HepG2 (cell line): Measurements from ENCODE around the gene LST1. TPM values are rescaled to one million over a fixed set of nuclear protein-coding genes. Genes with fewer than 3 reads are reported as not detected.
A peak's percentile ranks its signal among the peaks of the same experiment; 100 is the strongest.

ENCODE experiments used
- ATAC-seq: fragments of 200-7000 bp; cut with Tn5 transposase; 3 replicates; pipeline ENCODE4 v1.9.1; 2020; ENCODE audit warnings: mild to moderate bottlenecking, moderate library complexity
- BruUV-seq: library from RNA; stranded (reverse); fragments of 400-500 nt; replicated peaks from 2 replicates; lab custom pipeline; 2021; lab: Mats Ljungman, UMichigan
- CTCF ChIA-PET: fragments of 300-600 bp; formaldehyde crosslinking; extraction: SDS; loops from one replicate; lab custom pipeline; 2021; ENCODE audit warnings: low total read pairs, inconsistent platforms, low intra/inter-chr PET ratio; lab: Yijun Ruan, JAX
- POLR2A ChIA-PET: fragments of 350-600 bp; sonication (Branson Sonifier 250); formaldehyde crosslinking; loops from one replicate; lab custom pipeline; 2020; ENCODE audit warnings: antibody characterized with exemption, inconsistent platforms; lab: Yijun Ruan, JAX
- DNase-seq: peaks from one replicate; pipeline ENCODE4 v3.0.0-alpha.2; 2015; ENCODE audit warnings: low spot score
- FAIRE-seq: peaks from 3 replicates; lab custom pipeline; 2011; peaks lifted over from hg19 to GRCh38; lab: Jason Lieb, UNC
- H2AFZ ChIP-seq: one replicate; pipeline ENCODE4 v1.6.1; 2011; ENCODE audit warnings: low read length, inconsistent platforms
- H3K27ac ChIP-seq: fragments of 300-600 bp; 3 replicates; pipeline ENCODE4 v1.8.0; 2011; ENCODE audit warnings: mixed run types, mild to moderate bottlenecking, mixed read lengths, low read length, inconsistent platforms; ENCODE audit not compliant: insufficient read depth; ENCODE audit errors: extremely low read length
- H3K27me3 ChIP-seq, 2 experiments: fragments of 200-600 bp in 1 of 2; 2 replicates in 1 of 2; 3 replicates in 1 of 2; pipeline versions ENCODE4 v1.6.0 to v1.8.0; 2011; ENCODE audit warnings: low read length in 2 of 2, mild to moderate bottlenecking in 2 of 2, moderate library complexity in 2 of 2, inconsistent platforms in 1 of 2; ENCODE audit not compliant: insufficient read depth in 2 of 2, control insufficient read depth in 1 of 2
- H3K36me3 ChIP-seq, 2 experiments: fragments of 200-600 bp in 1 of 2; replicated peaks in 1 of 2; 2 replicates in 1 of 2; 3 replicates in 1 of 2; pipeline versions ENCODE4 v1.5.1 to v1.8.0; 2011; ENCODE audit warnings: low read length in 2 of 2, inconsistent platforms in 1 of 2; ENCODE audit not compliant: insufficient read depth in 2 of 2, control insufficient read depth in 1 of 2
- H3K4me1 ChIP-seq: 2 replicates; pipeline ENCODE4 v1.5.1; 2012; ENCODE audit warnings: low read length, inconsistent platforms; ENCODE audit not compliant: insufficient read depth
- H3K4me2 ChIP-seq: 2 replicates; pipeline ENCODE4 v1.6.0; 2011; ENCODE audit warnings: low read depth, low read length, inconsistent platforms
- H3K4me3 ChIP-seq, 3 experiments: fragments of 200-600 bp in 1 of 3; sonication (generic), shearing (Covaris generic) in 1 of 3; replicated peaks in 1 of 3; 2 replicates each; pipeline ENCODE4 v1.5.1; 2011 to 2016; ENCODE audit warnings: low read length in 3 of 3, inconsistent platforms in 2 of 3, low read depth in 2 of 3, mild to moderate bottlenecking in 2 of 3, control low read depth in 1 of 3, mixed read lengths in 1 of 3; ENCODE audit not compliant: insufficient read depth in 1 of 3
- H3K79me2 ChIP-seq: one replicate; pipeline ENCODE4 v1.6.1; 2011; ENCODE audit warnings: low read length, inconsistent platforms; ENCODE audit not compliant: insufficient read depth
- H3K9ac ChIP-seq: 2 replicates; pipeline ENCODE4 v1.6.0; 2011; ENCODE audit warnings: mild to moderate bottlenecking, low read depth, low read length, inconsistent platforms; ENCODE audit not compliant: insufficient read depth
- H3K9me3 ChIP-seq: 2 replicates; pipeline ENCODE4 v1.5.1; 2012; ENCODE audit warnings: mild to moderate bottlenecking, low read length
- H4K20me1 ChIP-seq: 2 replicates; pipeline ENCODE4 v1.6.0; 2011; ENCODE audit warnings: inconsistent platforms, mild to moderate bottlenecking, low read length, moderate library complexity; ENCODE audit not compliant: insufficient read depth
- CCAR2 ChIP-seq: fragments of 200-400 bp; formaldehyde crosslinking; optimal IDR thresholded peaks from 2 replicates; pipeline ENCODE3; 2018; ENCODE audit warnings: low read depth, mild to moderate bottlenecking, low read length, moderate library complexity
- NR2F6 ChIP-seq, 2 experiments: IDR thresholded peaks; 2 replicates each; pipeline ENCODE4 v1.6.1; 2016; ENCODE audit warnings: antibody characterized with exemption in 1 of 2, mild to moderate bottlenecking in 1 of 2
- PHF20 ChIP-seq: sonication (generic); formaldehyde crosslinking; IDR thresholded peaks from 2 replicates; pipeline ENCODE4 v1.5.0; 2020; ENCODE audit warnings: mild to moderate bottlenecking, missing genetic modification reagents
- PITX1 ChIP-seq: sonication (generic); formaldehyde crosslinking; IDR thresholded peaks from 2 replicates; pipeline ENCODE4 v1.5.1; 2020; ENCODE audit warnings: mild to moderate bottlenecking, missing genetic modification reagents
- ZNF263 ChIP-seq: sonication (generic); formaldehyde crosslinking; IDR thresholded peaks from 2 replicates; pipeline ENCODE4 v1.4.0; 2020; ENCODE audit warnings: missing genetic modification reagents
- ZNF44 ChIP-seq: sonication (generic); formaldehyde crosslinking; IDR thresholded peaks from 2 replicates; pipeline ENCODE4 v1.5.1; 2020; ENCODE audit warnings: mild to moderate bottlenecking, missing genetic modification reagents
- ZNF451 ChIP-seq: sonication (generic); formaldehyde crosslinking; IDR thresholded peaks from 2 replicates; pipeline ENCODE4 v1.5.0; 2020; ENCODE audit warnings: mild to moderate bottlenecking, missing genetic modification reagents
- ZNF547 ChIP-seq: sonication (generic); formaldehyde crosslinking; IDR thresholded peaks from 2 replicates; pipeline ENCODE4 v1.5.1; 2020; ENCODE audit warnings: mild to moderate bottlenecking, missing genetic modification reagents
- ZNF615 ChIP-seq: sonication (generic); formaldehyde crosslinking; IDR thresholded peaks from 2 replicates; pipeline ENCODE4 v1.5.0; 2020; ENCODE audit warnings: mild to moderate bottlenecking, missing genetic modification reagents, borderline replicate concordance
- ZNF678 ChIP-seq: sonication (generic); formaldehyde crosslinking; IDR thresholded peaks from 2 replicates; pipeline ENCODE4 v1.4.0; 2020; ENCODE audit warnings: mild to moderate bottlenecking, missing genetic modification reagents
- ZNF749 ChIP-seq: sonication (generic); formaldehyde crosslinking; IDR thresholded peaks from 2 replicates; pipeline ENCODE4 v1.8.0; 2022; ENCODE audit warnings: mild to moderate bottlenecking, missing genetic modification reagents, moderate library complexity, borderline replicate concordance
- WGBS: methylation state at CpG from one replicate; pipeline ENCODE4 v1.1.6; 2017; ENCODE audit warnings: low lambda C conversion rate; 5-methylcytosine and 5-hydroxymethylcytosine counted together
- in situ Hi-C: cut with HindIII; loops from 2 replicates; pipeline ENCODE4 v1.10.0; 2017; ENCODE audit warnings: low pct_unique_long_range_greater_than_20kb; ENCODE audit not compliant: extremely low pct_ligation_motif_present
- intact Hi-C: fragments of 100-400 bp; cut with micrococcal nuclease; formaldehyde crosslinking; loops from one replicate; pipeline ENCODE4 v1.10.0; 2022; ENCODE audit not compliant: unreplicated experiment
- polyA plus RNA-seq, 8 experiments: library from polyadenylated mRNA; depleted of rRNA in 3 of 8; stranded (reverse) in 7 of 8; unstranded in 1 of 8; fragments of >200 nt; fragmentation: Illumina TruSeq in 4 of 8; extraction: Trizol in 4 of 8; gene quantifications; 2 replicates each; pipeline versions ENCODE4 v1.2.1 to v1.2.3, GENCODE V29; 2011 to 2016; ENCODE audit warnings: low read depth in 4 of 8, missing spikeins in 1 of 8, mixed read lengths in 1 of 8; ENCODE audit not compliant: insufficient read depth in 1 of 8
- total RNA-seq, 5 experiments: library from RNA; depleted of rRNA; stranded (reverse); fragments of >200 nt; fragmentation: Illumina TruSeq; extraction: Trizol; gene quantifications; 2 replicates each; pipeline ENCODE4 v1.2.3, GENCODE V29; 2016; ENCODE audit warnings: low read depth in 1 of 5
- TF ChIP-seq, protein P1 (sequence below): IDR thresholded peaks from 2 replicates; pipeline ENCODE4 v1.6.1; 2016; ENCODE audit warnings: low read depth, missing genetic modification reagents, missing compliant biosample characterization

Gene LST1
- total and polyA plus RNA-seq, 2 of the 13 experiments (the other 11 are each of a cell fraction or from before 2014, with no cell fraction given): not detected

DNA sequence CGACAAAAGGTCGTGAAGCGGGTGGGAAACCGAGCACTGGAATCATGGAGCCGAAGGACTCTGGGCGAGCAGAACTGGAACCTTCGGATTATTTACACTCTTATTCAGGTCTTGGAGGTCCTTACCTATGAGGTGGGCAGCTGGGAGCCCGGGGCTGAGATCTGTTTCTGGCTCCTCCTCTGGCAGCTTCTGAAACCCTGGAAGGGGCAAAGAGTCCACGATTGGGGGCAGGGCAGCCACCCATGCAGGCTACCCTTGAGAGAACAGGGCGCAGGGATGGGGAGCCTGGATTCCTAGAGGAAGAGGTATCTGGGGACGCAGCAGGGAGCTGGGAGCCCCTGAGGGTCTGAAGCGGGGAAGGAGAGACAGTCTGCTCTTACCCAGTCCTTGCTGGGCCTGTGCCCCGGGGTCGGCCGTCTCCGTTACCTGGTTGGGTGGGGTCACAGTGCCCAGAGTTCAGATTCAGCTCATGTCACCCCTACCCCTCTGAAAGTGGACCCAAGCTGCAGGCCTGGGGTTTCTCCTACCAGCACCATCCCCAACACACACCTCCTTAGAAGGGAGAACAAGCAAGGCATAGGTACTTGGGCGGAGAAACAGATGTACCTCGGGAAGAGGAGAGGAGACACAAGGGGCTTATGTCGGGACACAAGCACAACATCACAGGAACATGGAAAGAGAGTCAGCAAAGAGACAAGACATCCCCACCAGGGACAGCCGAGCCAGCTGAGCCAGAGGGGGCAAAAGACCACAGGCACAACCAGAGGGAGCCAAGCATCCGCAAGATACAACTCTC lies 4.4 kb upstream of the LST1 start (continued):
- TF ChIP-seq PHF20 (CRISPR knock-in tag) (0 out of 2 replicates have a peak, but pooled peaks have one; percentile 12), NR2F6 (IDR thresholded peaks at IDR 0.05) (0 out of 2 replicates have a peak, but pooled peaks have one; percentile 7), NR2F6 (CRISPR knock-in tag; IDR thresholded peaks at IDR 0.05) (no peak), ZNF44 (CRISPR knock-in tag) (no peak), CCAR2 (no peak)
- TF ChIP-seq, protein P1, sequence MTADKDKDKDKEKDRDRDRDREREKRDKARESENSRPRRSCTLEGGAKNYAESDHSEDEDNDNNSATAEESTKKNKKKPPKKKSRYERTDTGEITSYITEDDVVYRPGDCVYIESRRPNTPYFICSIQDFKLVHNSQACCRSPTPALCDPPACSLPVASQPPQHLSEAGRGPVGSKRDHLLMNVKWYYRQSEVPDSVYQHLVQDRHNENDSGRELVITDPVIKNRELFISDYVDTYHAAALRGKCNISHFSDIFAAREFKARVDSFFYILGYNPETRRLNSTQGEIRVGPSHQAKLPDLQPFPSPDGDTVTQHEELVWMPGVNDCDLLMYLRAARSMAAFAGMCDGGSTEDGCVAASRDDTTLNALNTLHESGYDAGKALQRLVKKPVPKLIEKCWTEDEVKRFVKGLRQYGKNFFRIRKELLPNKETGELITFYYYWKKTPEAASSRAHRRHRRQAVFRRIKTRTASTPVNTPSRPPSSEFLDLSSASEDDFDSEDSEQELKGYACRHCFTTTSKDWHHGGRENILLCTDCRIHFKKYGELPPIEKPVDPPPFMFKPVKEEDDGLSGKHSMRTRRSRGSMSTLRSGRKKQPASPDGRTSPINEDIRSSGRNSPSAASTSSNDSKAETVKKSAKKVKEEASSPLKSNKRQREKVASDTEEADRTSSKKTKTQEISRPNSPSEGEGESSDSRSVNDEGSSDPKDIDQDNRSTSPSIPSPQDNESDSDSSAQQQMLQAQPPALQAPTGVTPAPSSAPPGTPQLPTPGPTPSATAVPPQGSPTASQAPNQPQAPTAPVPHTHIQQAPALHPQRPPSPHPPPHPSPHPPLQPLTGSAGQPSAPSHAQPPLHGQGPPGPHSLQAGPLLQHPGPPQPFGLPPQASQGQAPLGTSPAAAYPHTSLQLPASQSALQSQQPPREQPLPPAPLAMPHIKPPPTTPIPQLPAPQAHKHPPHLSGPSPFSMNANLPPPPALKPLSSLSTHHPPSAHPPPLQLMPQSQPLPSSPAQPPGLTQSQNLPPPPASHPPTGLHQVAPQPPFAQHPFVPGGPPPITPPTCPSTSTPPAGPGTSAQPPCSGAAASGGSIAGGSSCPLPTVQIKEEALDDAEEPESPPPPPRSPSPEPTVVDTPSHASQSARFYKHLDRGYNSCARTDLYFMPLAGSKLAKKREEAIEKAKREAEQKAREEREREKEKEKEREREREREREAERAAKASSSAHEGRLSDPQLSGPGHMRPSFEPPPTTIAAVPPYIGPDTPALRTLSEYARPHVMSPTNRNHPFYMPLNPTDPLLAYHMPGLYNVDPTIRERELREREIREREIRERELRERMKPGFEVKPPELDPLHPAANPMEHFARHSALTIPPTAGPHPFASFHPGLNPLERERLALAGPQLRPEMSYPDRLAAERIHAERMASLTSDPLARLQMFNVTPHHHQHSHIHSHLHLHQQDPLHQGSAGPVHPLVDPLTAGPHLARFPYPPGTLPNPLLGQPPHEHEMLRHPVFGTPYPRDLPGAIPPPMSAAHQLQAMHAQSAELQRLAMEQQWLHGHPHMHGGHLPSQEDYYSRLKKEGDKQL (CRISPR knock-in tag): no peak

DNA sequence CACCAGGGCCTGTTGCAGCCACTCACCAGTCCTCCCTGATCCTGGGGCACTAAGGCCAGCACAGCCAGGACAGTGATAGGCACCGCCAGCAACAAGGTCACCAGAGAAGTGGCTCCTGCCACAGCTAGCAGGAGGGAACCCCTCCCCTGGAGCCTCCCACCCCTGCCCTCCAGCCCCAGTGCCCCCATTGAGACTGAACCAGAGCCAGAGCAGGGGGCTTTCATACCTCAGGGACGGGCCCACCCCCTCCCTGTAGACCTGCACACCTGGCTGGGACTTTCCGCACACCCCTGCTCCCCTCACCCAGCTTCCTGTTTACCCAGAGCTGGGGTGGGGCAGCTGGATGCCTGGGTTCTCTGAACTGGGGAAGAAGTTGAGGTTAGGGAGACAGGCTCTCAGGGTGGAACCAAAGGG lies 3.8 kb upstream of the LST1 start, which contains the start of gene LTB:
Gene LTB, minus strand, starts transcription at position 195 of the 414 bp plus-strand sequence. Its CDS starts 7 bp downstream, at position 188.
- 28% methylated on average over 3 of the region's 3 CpGs for WGBS
- no peak for FAIRE-seq
- ATAC-seq: peak; percentile 53
- H3K4me1 ChIP-seq: peaks cover 25% of the 10 kb centered on the region
- H3K27ac ChIP-seq: no peak within 1 kb of the TSS
- H3K27me3 ChIP-seq: peaks cover 7 to 64% of the 10 kb centered on the region in 2 experiments; a peak in 4 of 5 replicates
- H3K9ac ChIP-seq: peak within 1 kb of the TSS; percentile 65
- no TSS peak for BruUV-seq
- H2AFZ ChIP-seq: peak within 1 kb of the TSS; percentile 64
- H3K4me3 ChIP-seq: peak within 1 kb of the TSS; percentile 67 to 88 (median 78)
- in situ Hi-C loops: no loop called here
- no peak for DNase-seq
- no peaks in the 10 kb centered on the region for H3K79me2 ChIP-seq
- H3K4me2 ChIP-seq: peak within 1 kb of the TSS; percentile 99
- no peaks in the 10 kb centered on the region for H3K9me3 ChIP-seq
- peak; percentile 50; the same call in 1 of the 2 replicates for TF ChIP-seq ZNF263 (CRISPR knock-in tag)
- TF ChIP-seq ZNF547: no peak
- TF ChIP-seq PITX1 (CRISPR knock-in tag): 0 out of 2 replicates have a peak, but pooled peaks have one; percentile 1
- no peak for TF ChIP-seq ZNF749 (CRISPR knock-in tag)
- no peak for TF ChIP-seq ZNF678
- 0 out of 2 replicates have a peak, but pooled peaks have one; percentile 29 for TF ChIP-seq ZNF451 (CRISPR knock-in tag)
- no peak for TF ChIP-seq ZNF615 (CRISPR knock-in tag)
- POLR2A ChIA-PET: interaction anchor here (1.0 to 2.8 kb wide), 4 partner anchors 16 to 245 kb away, joined by 3 to 15 read pairs (median 3); partner anchors contain the start of genes DDX39B and HSPA1B
- CTCF ChIA-PET: interaction anchor here (3.2 kb wide), 1 partner anchor 16 kb away, joined by 35 read pairs; no protein-coding TSS in a partner anchor
- H4K20me1 ChIP-seq: no peaks in the 10 kb centered on the region
- H3K36me3 ChIP-seq: no peaks in the 10 kb centered on the region
- intact Hi-C loops: loop anchor here (1.0 to 5.0 kb wide), 2 partner anchors 21 to 35 kb away; partner anchors contain the start of genes ATP6V1G2 and NFKBIL1
